GM12878 (cell line): Measurements from ENCODE around the gene EPN1. TPM values are rescaled to one million over a fixed set of nuclear protein-coding genes. Genes with fewer than 3 reads are reported as not detected.
"Not testable (repeated sequence)": the region's sequence is repeated elsewhere in the genome, so short reads cannot be mapped to it uniquely, and the experiment has no call there.

Experiments
- ATAC-seq: fragments of 200-7000 bp; cut with Tn5 transposase; 3 replicates; pipeline ENCODE4 v1.9.1; 2020; ENCODE audit warnings: mild to moderate bottlenecking, moderate library complexity
- BruUV-seq: library from RNA; stranded (reverse); fragments of 400-500 nt; replicated peaks from 2 replicates; lab custom pipeline; 2021; lab: Mats Ljungman, UMichigan
- CTCF ChIA-PET: fragments of 300-600 bp; sonication (Branson Sonifier 250); formaldehyde crosslinking; extraction: SDS; loops from one replicate; lab custom pipeline; 2021; ENCODE audit warnings: inconsistent platforms; lab: Yijun Ruan, JAX
- POLR2A ChIA-PET: fragments of 350-600 bp; formaldehyde crosslinking; extraction: SDS; loops from one replicate; lab custom pipeline; 2021; ENCODE audit warnings: inconsistent platforms; lab: Charles Lee
- RAD21 ChIA-PET: fragments of 300-600 bp; sonication (Branson Sonifier 250); formaldehyde crosslinking; loops from one replicate; lab custom pipeline; 2023; ENCODE audit warnings: antibody characterized with exemption; ENCODE audit not compliant: unreplicated experiment; lab: Charles Lee
- SMC1A ChIA-PET: fragments of 300-600 bp; sonication (Branson Sonifier 250); formaldehyde crosslinking; loops from one replicate; lab custom pipeline; 2023; ENCODE audit not compliant: unreplicated experiment, uncharacterized antibody; lab: Charles Lee
- DNase-seq: peaks from one replicate; pipeline ENCODE4 v3.0.0-alpha.2; 2011; ENCODE audit warnings: low read depth, low spot score
- FAIRE-seq: peaks from 3 replicates; lab custom pipeline; 2011; peaks lifted over from hg19 to GRCh38; lab: Jason Lieb, UNC
- H2AFZ ChIP-seq: 2 replicates; pipeline ENCODE4 v1.6.0; 2011; ENCODE audit warnings: low read depth, low read length, control low read depth; ENCODE audit not compliant: control insufficient read depth
- H3K27ac ChIP-seq: 2 replicates; pipeline ENCODE4 v1.5.1; 2011; ENCODE audit warnings: control low read depth; ENCODE audit not compliant: control insufficient read depth, insufficient read depth
- H3K27me3 ChIP-seq, 2 experiments: replicated peaks in 1 of 2; 2 replicates each; pipeline versions ENCODE4 v1.6.0 to v1.6.1; 2011; ENCODE audit warnings: low read length in 1 of 2; ENCODE audit not compliant: control insufficient read depth in 2 of 2, insufficient read depth in 2 of 2
- H3K36me3 ChIP-seq, 2 experiments: 2 replicates each; pipeline ENCODE4 v1.5.1; 2011; ENCODE audit warnings: low read length in 1 of 2; ENCODE audit not compliant: control insufficient read depth in 2 of 2, insufficient read depth in 2 of 2
- H3K4me1 ChIP-seq: 2 replicates; pipeline ENCODE4 v1.6.1; 2011; ENCODE audit warnings: mild to moderate bottlenecking, low read length, moderate library complexity, mixed read lengths; ENCODE audit not compliant: control insufficient read depth, insufficient read depth
- H3K4me2 ChIP-seq: 2 replicates; pipeline ENCODE4 v1.6.0; 2011; ENCODE audit warnings: control low read depth; ENCODE audit not compliant: control insufficient read depth, insufficient read depth
- H3K4me3 ChIP-seq: fragments of 200-600 bp; sonication (generic); 2 replicates; pipeline ENCODE4 v1.5.1; 2016
- H3K79me2 ChIP-seq: 2 replicates; pipeline ENCODE4 v1.6.0; 2011; ENCODE audit warnings: low read length; ENCODE audit not compliant: control insufficient read depth, insufficient read depth
- H3K9ac ChIP-seq: 2 replicates; pipeline ENCODE4 v1.8.0; 2011; ENCODE audit warnings: low read length, control low read depth, mixed read lengths; ENCODE audit not compliant: control insufficient read depth, insufficient read depth
- H3K9me3 ChIP-seq: replicated peaks from 3 replicates; pipeline ENCODE4 v1.5.1; 2011; ENCODE audit warnings: mild to moderate bottlenecking, low read length; ENCODE audit not compliant: control insufficient read depth, insufficient read depth
- H4K20me1 ChIP-seq: 2 replicates; pipeline ENCODE4 v1.6.0; 2011; ENCODE audit not compliant: control insufficient read depth, insufficient read depth
- BRCA1 ChIP-seq: IDR thresholded peaks from 2 replicates; pipeline ENCODE4 v1.6.1; 2011; ENCODE audit warnings: low read depth, low read length, improper control_type of control experiment
- HSF1 ChIP-seq: fragments of 150-350 bp; IDR thresholded peaks from 2 replicates; pipeline ENCODE4 v1.6.1; 2014; ENCODE audit warnings: mild to moderate bottlenecking, low read depth, low read length
- IRF5 ChIP-seq: fragments of 450-650 bp; IDR thresholded peaks from 2 replicates; pipeline ENCODE4 v1.6.1; 2017; ENCODE audit warnings: borderline replicate concordance
- KAT2A ChIP-seq: conservative IDR thresholded peaks from 2 replicates; pipeline ENCODE4 v1.6.1; 2011; ENCODE audit warnings: low read depth, low read length; ENCODE audit not compliant: control insufficient read depth
- PKNOX1 ChIP-seq: fragments of 450-650 bp; IDR thresholded peaks from 2 replicates; pipeline ENCODE4 v1.6.1; 2016; ENCODE audit warnings: mild to moderate bottlenecking
- RELA ChIP-seq: fragments of 450-650 bp; IDR thresholded peaks from 2 replicates; pipeline ENCODE4 v1.8.0; 2014; ENCODE audit warnings: borderline replicate concordance; ENCODE audit not compliant: partially characterized antibody
- RUNX3 ChIP-seq: IDR thresholded peaks from 2 replicates; pipeline ENCODE4 v1.6.1; 2012; ENCODE audit warnings: low read length, inconsistent platforms
- STAT1 ChIP-seq: fragments of 450-650 bp; conservative IDR thresholded peaks from 2 replicates; pipeline ENCODE4 v1.6.1; 2014; ENCODE audit warnings: antibody characterized with exemption, mild to moderate bottlenecking
- ZNF274 ChIP-seq: IDR thresholded peaks from one replicate; pipeline ENCODE4 v1.8.0; 2011; ENCODE audit not compliant: insufficient read length, insufficient read depth
- WGBS: methylation state at CpG from one replicate; pipeline ENCODE4 v1.1.6; 2016; ENCODE audit warnings: low lambda C conversion rate; ENCODE audit not compliant: insufficient replicate concordance, insufficient coverage; ENCODE audit errors: missing lambda C conversion rate; 5-methylcytosine and 5-hydroxymethylcytosine counted together
- in situ Hi-C: fragments of 300-500 bp; cut with MboI; formaldehyde crosslinking; loops from 9 replicates; pipeline ENCODE4 v1.14.3; 2018; ENCODE audit warnings: mixed read lengths
- intact Hi-C: fragments of 100-400 bp; cut with micrococcal nuclease; formaldehyde crosslinking; loops from one replicate; pipeline ENCODE4 v1.14.2; 2022; ENCODE audit not compliant: unreplicated experiment
- polyA plus RNA-seq, 11 experiments: library from polyadenylated mRNA; depleted of rRNA in 4 of 11; unstranded in 6 of 11; stranded (reverse) in 5 of 11; fragments of >200 nt; fragmentation: Nextera tagmentation in 4 of 11; fragmentation: Illumina TruSeq in 1 of 11; extraction: Ambion mirVana in 4 of 11; extraction: Trizol in 1 of 11; gene quantifications; 1 replicate in 1 of 11; 2 replicates in 10 of 11; pipeline versions ENCODE4 v1.2.1 to v1.2.3, GENCODE V29; 2011 to 2016; ENCODE audit warnings: inconsistent platforms in 2 of 11, missing spikeins in 2 of 11, low read depth in 1 of 11
- total RNA-seq, 4 experiments: library from RNA; depleted of rRNA in 3 of 4; stranded (reverse); fragments of >200 nt in 3 of 4; fragmentation: Illumina TruSeq in 1 of 4; extraction: Trizol in 1 of 4; gene quantifications; 2 replicates each; pipeline versions ENCODE4 v1.2.1 to v1.2.3, GENCODE V29; 2013 to 2021

EPN1 gene
- total and polyA plus RNA-seq, 10 of the 15 experiments (the other 5 are each of a cell fraction or from before 2014, with no cell fraction given) = 0.11 to 88.5 (median 10.6) TPM

- TF ChIP-seq HSF1 = no peak
- no peak for TF ChIP-seq IRF5
- no peak for TF ChIP-seq KAT2A
- no peak for TF ChIP-seq RUNX3
- no peak for TF ChIP-seq ZNF274
- TF ChIP-seq, all 136 proteins: peak for 0
Measured at GRCh38 chr19:55720801-55721200, 45.8 kb downstream of the EPN1 start (continued).

GRCh38 chr19:55723491-55723890 lies 48.5 kb downstream of the EPN1 start:
- WGBS = 36% methylated on average over 8 of the region's 8 CpGs

GRCh38 chr19:55730378-55730777 lies 55.4 kb downstream of the EPN1 start:
- H4K20me1 ChIP-seq, RAD21 ChIA-PET, H3K9ac ChIP-seq, BruUV-seq, DNase-seq, ATAC-seq, POLR2A ChIA-PET, in situ Hi-C loops, H3K4me1 ChIP-seq, H3K27ac ChIP-seq, intact Hi-C loops, H3K4me3 ChIP-seq, H3K79me2 ChIP-seq, SMC1A ChIA-PET, FAIRE-seq, H3K9me3 ChIP-seq, CTCF ChIA-PET, H3K4me2 ChIP-seq, H2AFZ ChIP-seq, H3K36me3 ChIP-seq, H3K27me3 ChIP-seq: not testable (repeated sequence)
- WGBS = 26% methylated on average over 2 of the region's 2 CpGs

More at GRCh38 chr19:55723491-55723890, 48.5 kb downstream of the EPN1 start:
- POLR2A ChIA-PET = no interaction called here
- CTCF ChIA-PET = no interaction called here
- H3K4me3 ChIP-seq = no peak overlapping the region
- FAIRE-seq (no peak), DNase-seq (no peak), ATAC-seq (no peak)
- H3K4me1 ChIP-seq = no peaks in the 10 kb centered on the region
- TF ChIP-seq RELA = no peak
- no peak for TF ChIP-seq STAT1
- no peak for TF ChIP-seq BRCA1
- no peak for TF ChIP-seq PKNOX1
- H3K36me3 ChIP-seq = no peaks in the 10 kb centered on the region
- SMC1A ChIA-PET = interaction anchor here (0.7 kb wide), 1 partner anchor 135 kb away, joined by 3 read pairs; no protein-coding TSS in a partner anchor
- in situ Hi-C loops (no loop called here), intact Hi-C loops (no loop called here)
- BruUV-seq = no TSS peak
- H3K27ac ChIP-seq = no peak overlapping the region
- H4K20me1 ChIP-seq = no peaks in the 10 kb centered on the region
- H3K79me2 ChIP-seq = no peaks in the 10 kb centered on the region
- H3K9me3 ChIP-seq = no peaks in the 10 kb centered on the region; the same call in 2 of the 3 replicates
- RAD21 ChIA-PET = no interaction called here
- H3K27me3 ChIP-seq = no peaks in the 10 kb centered on the region
- H2AFZ ChIP-seq = no peak overlapping the region
- no peak overlapping the region for H3K9ac ChIP-seq
- no peak overlapping the region for H3K4me2 ChIP-seq
